GM19240 (cell line): ENCODE data around the gene STXBP6.
A peak's percentile ranks its signal among the peaks of the same experiment; 100 is the strongest.

Experiments used
- DNase-seq: peaks from one replicate; pipeline ENCODE4 v3.0.0; 2011; ENCODE audit warnings: low spot score; ENCODE audit not compliant: insufficient read length

The STXBP6 gene

DNA sequence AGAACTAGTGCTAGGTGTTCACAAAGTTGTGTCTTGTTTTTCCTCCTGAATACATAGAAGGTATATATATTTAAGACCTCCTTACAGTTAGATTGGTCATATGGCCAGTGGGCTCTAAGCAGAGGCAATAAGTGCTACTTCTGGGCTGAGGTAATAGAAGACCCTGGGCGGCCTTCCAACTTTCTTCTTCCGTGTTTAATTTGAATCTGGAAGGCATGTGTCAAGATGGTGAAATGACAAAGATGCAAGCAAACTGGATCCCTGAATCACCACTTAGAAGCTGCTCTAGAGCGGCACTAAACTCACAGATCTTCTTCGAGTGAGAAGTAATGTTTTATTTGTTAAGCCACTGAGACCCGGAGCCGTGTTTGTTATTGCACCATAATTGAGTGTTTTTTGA lies 215.0 kb downstream of the STXBP6 start:
- DNase-seq: no peak

GRCh38 chr14:24833385-24833784 lies 216.6 kb downstream of the STXBP6 start:
- DNase-seq: no peak

GRCh38 chr14:24831677-24832076 lies 218.3 kb downstream of the STXBP6 start:
- no peak for DNase-seq

- no peak for DNase-seq
Measured at GRCh38 chr14:24829862-24830261, 220.1 kb downstream of the STXBP6 start.

GRCh38 chr14:24828486-24828885 lies 221.5 kb downstream of the STXBP6 start:
- DNase-seq: no peak

GRCh38 chr14:24826390-24826789 lies 223.6 kb downstream of the STXBP6 start:
- DNase-seq: no peak

GRCh38 chr14:24820616-24821015 lies 229.3 kb downstream of the STXBP6 start:
- no peak for DNase-seq

DNA sequence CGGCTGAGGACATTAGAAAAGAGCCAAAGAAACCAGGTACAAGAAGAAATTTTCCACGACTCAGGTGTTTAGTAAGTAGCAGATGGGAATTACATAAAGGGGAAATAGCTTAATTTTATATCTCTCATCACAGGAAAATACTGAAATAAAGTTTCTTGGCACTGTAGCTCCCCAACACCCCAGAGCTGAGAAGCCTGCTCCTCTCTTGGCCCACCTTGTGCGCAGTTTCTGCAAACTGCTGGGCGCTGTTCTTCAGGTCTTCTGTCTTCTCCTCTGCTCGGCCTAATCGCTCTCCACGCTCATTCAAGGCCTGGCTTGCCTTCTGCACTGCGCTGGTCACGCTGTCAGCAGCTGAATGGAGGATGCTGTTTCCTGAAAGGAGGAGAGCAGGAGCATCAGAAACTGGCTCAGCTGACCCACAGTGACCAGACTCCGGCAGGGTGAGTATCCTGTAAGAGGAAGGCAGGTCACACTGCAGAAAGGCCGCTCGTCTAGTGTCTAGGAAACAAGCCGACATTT lies 231.1 kb downstream of the STXBP6 start:
- no peak for DNase-seq

DNA sequence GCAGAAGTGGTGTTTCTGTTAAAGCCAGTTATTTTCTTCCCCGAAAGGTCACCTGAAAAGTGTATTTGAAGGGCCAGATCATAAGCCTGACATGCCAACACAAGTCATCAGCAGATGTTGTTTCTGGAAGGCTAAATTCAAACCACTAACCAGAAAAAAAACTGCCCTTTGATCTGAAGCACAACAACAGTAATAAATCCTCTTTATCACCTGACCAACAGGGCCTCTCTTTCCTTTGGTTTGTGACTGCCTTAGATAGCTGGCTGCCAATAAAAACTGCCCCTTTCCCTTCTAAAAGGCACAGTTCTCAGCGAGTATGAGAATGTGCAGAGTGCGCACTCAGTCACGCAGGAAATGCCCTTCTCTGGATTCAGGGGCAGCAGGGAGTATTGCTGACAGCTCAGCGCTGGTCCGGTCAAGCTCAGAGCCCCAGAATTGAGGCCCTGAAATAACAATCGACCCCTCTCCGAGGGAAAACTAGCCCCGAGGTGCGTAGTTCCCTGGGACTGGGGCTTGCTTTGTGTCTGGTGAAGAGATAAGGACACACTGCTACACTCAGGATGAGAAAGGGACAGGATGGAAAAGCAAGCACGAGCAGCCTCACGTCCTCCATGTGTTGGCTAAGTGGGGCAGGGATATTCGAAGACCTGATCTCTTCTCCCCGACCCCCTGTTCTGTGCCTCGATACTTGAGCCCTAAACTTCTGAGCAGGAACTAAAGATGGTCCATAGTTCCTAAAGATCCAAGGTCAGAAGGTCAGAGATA lies 231.7 kb downstream of the STXBP6 start:
- DNase-seq: no peak

- no peak for DNase-seq
Measured at GRCh38 chr14:24817212-24818057, 232.5 kb downstream of the STXBP6 start.

GRCh38 chr14:24816929-24817211 lies 233.1 kb downstream of the STXBP6 start:
- no peak for DNase-seq

DNA sequence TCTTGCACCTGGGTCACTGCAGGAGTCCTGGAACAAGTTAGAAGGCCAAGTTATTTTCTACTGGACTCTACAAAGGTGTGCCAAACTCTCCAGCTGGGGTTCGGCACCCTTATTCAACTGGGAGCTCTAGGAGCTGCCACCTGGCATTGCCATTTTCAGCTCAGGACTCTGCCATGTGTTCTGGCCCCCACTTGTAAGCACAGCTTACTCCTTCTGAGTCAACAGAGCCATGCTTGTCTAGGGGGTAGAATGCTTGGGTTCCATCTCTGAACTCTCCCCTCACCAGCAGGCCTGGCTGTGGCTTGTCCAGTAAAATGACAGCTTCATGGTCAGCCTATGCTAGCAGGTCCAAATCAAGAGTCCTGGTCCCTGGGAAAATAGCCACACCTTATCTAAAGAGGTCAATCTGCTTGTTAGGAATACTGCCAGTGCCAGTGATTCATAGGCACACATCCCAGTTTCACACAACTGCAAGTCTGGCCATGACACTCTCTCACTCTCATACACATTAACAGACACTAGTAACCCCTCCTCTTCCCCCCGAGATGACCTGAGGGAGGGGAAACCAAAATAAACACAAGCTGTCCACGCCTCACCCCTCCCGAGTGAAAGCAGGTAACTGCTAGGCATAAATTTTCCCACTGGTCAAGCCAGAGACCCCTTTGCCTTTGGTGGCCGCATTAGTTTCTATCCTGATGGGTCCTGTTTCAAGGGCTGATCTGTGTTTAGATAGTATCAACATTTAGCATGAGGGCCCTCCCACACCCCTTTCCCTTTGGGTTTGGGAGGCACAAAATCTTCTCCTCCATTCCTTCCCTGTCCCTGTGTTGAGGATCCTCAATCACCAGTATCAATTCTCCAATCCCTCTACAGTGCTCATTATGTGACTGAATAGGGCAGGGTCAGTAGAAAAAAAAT lies 233.7 kb downstream of the STXBP6 start:
- no peak for DNase-seq

DNA sequence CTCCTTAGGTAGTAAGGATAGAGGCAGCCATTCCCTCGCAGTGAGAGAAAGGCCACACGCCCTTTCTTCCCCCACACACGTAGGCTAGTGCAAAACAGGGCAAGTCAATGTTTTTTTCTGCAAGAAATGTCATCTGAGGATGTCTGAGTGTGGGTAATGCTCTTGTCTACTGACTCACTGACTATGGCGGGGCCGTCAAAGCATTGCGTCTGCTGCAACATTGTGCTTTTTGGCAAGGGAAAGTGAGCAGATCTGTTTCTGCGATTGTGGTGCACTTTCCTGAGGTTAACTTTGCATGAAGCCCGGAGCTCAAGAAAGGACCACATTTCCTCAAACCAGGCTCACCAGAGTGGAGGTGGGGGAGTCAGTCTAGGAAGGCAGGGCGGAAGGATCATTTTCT lies 234.4 kb downstream of the STXBP6 start:
- DNase-seq: no peak

- no peak for DNase-seq
Measured at GRCh38 chr14:24814944-24815343, 235.0 kb downstream of the STXBP6 start.

- DNase-seq: no peak
Measured at GRCh38 chr14:24814346-24814745, 235.6 kb downstream of the STXBP6 start.

DNA sequence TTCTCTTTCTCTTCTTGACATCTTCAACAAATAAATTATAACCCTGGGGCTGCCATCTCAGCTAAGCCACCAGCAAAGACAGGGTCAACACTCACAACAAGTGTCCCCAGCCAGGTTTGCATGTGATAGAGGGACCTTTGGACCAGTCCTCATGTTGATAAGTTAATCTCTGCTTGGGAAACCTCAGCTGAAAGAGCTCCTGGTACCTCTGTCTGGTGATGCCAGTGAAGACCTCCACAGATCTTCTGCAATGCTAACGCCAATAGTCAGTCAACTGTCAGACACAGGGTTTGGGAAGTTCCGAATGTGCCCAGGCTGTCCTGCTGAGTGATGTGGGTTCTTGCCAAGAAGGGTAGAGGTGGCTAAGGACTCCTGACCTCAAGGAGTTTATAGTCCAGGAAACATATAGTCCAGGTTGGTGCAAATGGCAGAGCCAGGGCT lies 236.1 kb downstream of the STXBP6 start:
- DNase-seq: no peak

DNA sequence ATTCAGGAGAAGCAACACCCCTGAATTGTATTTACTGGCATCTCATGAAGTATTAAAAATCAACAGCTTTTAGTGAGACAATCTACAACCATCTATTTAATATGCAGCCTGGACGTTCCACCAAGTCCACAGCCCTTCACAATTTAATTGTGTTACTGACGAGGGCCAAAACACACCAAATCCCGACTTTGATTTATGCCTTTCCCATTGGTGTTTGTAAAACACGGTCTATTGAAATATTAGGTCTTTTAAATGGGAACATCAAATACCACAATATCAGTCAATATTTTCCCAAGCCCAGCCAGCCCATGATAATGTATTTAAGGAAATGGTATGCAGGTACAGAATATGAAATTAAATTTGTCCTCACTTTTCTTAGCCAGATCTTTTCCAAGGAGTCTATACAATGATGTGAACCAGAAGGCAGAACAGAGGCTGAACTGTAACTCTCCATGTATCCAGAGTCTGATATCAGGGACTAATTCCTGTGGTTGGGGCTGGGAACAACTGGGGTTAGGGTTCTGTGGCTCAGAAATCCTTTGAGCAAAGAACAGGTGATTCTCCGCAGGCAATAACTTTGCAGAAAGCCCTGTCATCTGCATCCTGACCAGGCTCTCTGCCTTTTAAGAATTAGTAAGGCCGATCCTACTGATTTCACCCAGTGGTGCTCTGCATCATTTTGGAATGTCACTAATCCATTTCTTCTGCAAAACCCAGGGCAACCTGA lies 236.7 kb downstream of the STXBP6 start:
- DNase-seq: no peak

DNA sequence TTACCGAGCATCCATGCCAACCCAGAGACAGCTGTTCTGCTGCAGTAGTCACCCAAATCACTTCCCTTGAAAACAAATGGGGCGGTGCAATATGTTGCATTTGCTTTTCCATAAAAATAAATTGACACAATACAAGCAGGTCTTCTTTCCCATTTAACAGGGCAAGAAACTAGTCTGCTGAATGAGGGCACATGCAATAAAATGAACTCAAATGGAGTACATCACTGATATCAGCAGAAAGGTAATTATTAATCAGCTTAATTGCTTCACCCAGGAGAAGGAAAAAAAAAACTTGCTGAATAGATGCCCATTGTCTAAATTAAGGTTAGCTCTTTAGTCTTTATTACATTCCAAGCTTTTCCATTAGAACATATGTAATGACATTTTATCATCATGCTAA lies 240.8 kb downstream of the STXBP6 start:
- DNase-seq: no peak

DNA sequence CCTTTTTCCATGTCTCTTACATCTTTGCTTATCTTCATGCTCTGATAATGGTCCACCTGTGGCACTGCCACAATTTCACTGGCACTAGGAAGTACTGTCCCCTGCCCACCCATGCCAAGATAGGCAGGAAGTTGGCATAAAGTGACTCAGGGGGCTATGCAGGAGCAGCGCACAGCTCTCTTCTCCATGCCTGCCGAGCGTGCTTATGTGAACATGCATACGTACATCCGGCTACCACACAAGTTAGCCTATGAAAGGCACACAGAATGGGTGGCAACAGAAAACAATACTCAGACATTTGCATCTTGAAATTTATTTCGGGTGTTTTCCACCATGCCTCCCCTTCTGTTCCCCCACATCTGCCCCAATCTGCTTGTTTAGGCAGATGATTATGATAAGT lies 241.5 kb downstream of the STXBP6 start:
- DNase-seq: no peak

- DNase-seq: peak; percentile 18
Measured at GRCh38 chr14:24806061-24806678, 243.8 kb downstream of the STXBP6 start.
